OCI-LY3 (cell line): ENCODE data around the gene EXOC3L1.

Experiments used
- EZH2phosphoT487 ChIP-seq: fragments of 200-600 bp; shearing (Covaris generic); IDR thresholded peaks from 2 replicates; pipeline ENCODE4 v1.6.1; 2018; ENCODE audit warnings: antibody characterized with exemption, mixed run types, low read depth
- TF ChIP-seq, protein P1 (sequence below): fragments of 200-600, 300-600 bp; sonication (generic); IDR thresholded peaks from 2 replicates; pipeline ENCODE4 v1.5.1; 2014; ENCODE audit warnings: antibody characterized with exemption, low read length, low read depth

- TF ChIP-seq, protein P1, sequence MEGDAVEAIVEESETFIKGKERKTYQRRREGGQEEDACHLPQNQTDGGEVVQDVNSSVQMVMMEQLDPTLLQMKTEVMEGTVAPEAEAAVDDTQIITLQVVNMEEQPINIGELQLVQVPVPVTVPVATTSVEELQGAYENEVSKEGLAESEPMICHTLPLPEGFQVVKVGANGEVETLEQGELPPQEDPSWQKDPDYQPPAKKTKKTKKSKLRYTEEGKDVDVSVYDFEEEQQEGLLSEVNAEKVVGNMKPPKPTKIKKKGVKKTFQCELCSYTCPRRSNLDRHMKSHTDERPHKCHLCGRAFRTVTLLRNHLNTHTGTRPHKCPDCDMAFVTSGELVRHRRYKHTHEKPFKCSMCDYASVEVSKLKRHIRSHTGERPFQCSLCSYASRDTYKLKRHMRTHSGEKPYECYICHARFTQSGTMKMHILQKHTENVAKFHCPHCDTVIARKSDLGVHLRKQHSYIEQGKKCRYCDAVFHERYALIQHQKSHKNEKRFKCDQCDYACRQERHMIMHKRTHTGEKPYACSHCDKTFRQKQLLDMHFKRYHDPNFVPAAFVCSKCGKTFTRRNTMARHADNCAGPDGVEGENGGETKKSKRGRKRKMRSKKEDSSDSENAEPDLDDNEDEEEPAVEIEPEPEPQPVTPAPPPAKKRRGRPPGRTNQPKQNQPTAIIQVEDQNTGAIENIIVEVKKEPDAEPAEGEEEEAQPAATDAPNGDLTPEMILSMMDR = no peak
- TF ChIP-seq EZH2phosphoT487 = no peak
These were observed 12.5 kb upstream of the EXOC3L1 start for GRCh38 chr16:67202426-67202825.
